ENCODE measurements around the gene GDF9. TPM values are rescaled to one million over a fixed set of nuclear protein-coding genes. Genes with fewer than 3 reads are reported as not detected.

The GDF9 gene
- total and polyA plus RNA-seq, 10 of the 15 experiments (the other 5 are each of a cell fraction or from before 2014, with no cell fraction given) = 0.11 to 1.5 (median 0.34) TPM

GRCh38 chr5:132865668-132866341 is 464 bp downstream of the GDF9 start (continued):
- TF ChIP-seq ZNF592 (IDR thresholded peaks at IDR 0.05) (no peak), ZBTB33 (IDR thresholded peaks at IDR 0.05) (0 out of 2 replicates have a peak, but pooled peaks have one; percentile 26), IRF3 (IDR thresholded peaks at IDR 0.05) (no peak), SMARCA5 (IDR thresholded peaks at IDR 0.05) (0 out of 2 replicates have a peak, but pooled peaks have one; percentile 65), GATAD2B (conservative IDR thresholded peaks at IDR 0.05; ENCODE audit: low read depth) (peak; percentile 55; the same call in 1 of the 2 replicates), ATF2 (IDR thresholded peaks at IDR 0.05; ENCODE audit: low read length) (no peak), ZNF687 (IDR thresholded peaks at IDR 0.05) (peak; percentile 75; the same call in 1 of the 2 replicates), NRF1 (conservative IDR thresholded peaks at IDR 0.05; ENCODE audit: low read depth, low read length) (no peak), TBL1XR1 (IDR thresholded peaks at IDR 0.05; ENCODE audit: low read depth, low read length) (0 out of 2 replicates have a peak, but pooled peaks have one; percentile 21), CBFB (IDR thresholded peaks at IDR 0.05; ENCODE audit: low read depth) (no peak), MTA3 (IDR thresholded peaks at IDR 0.05; ENCODE audit: borderline replicate concordance, low read length) (no peak), BCL3 (IDR thresholded peaks at IDR 0.05; ENCODE audit: borderline replicate concordance, insufficient read depth, low read depth, low read length, poor library complexity, severe bottlenecking) (no peak), RAD21 (IDR thresholded peaks at IDR 0.05; ENCODE audit: insufficient read depth, low read depth, low read length) (no peak), BHLHE40 (IDR thresholded peaks at IDR 0.05; ENCODE audit: borderline replicate concordance in 1 of 2, low read depth in 2 of 2, low read length in 1 of 2) (no peak)

All from GM12878 (cell line).